AG09309 (cell line): ENCODE data around the gene CUL7.

Experiments
- DNase-seq: peaks from one replicate; pipeline ENCODE4 v3.0.0-alpha.2; 2010; ENCODE audit warnings: low read depth
- H3K4me3 ChIP-seq: 2 replicates; pipeline ENCODE4 v1.5.1; 2011; ENCODE audit warnings: mild to moderate bottlenecking, low read depth, low read length, moderate library complexity; ENCODE audit not compliant: control insufficient read depth
- TF ChIP-seq, protein P1 (sequence below): IDR thresholded peaks from 2 replicates; pipeline ENCODE4 v1.5.1; 2011; ENCODE audit warnings: mild to moderate bottlenecking, low read depth, low read length, inconsistent platforms; ENCODE audit not compliant: insufficient read depth, control insufficient read depth; ENCODE audit errors: missing control alignments

Gene CUL7

DNA sequence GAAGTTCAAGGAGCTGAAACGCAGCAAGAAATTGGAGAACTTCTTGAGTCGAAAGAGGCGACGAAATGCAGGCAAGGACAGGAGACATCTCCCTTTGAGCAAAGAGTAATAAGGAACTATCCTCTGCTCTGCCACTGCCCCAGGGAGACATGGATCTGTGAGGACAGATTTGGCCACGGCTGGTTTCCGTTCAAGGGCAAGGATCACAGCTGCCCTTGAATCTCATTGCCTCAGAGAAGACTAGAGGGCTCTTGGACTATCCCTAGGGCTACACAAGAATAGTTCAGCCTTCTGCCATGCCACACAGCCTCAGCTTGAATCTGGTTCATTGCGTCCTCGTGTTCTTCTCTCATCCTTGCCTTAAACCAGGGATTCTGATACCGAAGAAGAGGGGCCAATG, 24.5 kb downstream of the CUL7 start:
- TF ChIP-seq, protein P1, sequence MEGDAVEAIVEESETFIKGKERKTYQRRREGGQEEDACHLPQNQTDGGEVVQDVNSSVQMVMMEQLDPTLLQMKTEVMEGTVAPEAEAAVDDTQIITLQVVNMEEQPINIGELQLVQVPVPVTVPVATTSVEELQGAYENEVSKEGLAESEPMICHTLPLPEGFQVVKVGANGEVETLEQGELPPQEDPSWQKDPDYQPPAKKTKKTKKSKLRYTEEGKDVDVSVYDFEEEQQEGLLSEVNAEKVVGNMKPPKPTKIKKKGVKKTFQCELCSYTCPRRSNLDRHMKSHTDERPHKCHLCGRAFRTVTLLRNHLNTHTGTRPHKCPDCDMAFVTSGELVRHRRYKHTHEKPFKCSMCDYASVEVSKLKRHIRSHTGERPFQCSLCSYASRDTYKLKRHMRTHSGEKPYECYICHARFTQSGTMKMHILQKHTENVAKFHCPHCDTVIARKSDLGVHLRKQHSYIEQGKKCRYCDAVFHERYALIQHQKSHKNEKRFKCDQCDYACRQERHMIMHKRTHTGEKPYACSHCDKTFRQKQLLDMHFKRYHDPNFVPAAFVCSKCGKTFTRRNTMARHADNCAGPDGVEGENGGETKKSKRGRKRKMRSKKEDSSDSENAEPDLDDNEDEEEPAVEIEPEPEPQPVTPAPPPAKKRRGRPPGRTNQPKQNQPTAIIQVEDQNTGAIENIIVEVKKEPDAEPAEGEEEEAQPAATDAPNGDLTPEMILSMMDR, result no peak
- no peak overlapping the region for H3K4me3 ChIP-seq
- DNase-seq, result no peak

DNA sequence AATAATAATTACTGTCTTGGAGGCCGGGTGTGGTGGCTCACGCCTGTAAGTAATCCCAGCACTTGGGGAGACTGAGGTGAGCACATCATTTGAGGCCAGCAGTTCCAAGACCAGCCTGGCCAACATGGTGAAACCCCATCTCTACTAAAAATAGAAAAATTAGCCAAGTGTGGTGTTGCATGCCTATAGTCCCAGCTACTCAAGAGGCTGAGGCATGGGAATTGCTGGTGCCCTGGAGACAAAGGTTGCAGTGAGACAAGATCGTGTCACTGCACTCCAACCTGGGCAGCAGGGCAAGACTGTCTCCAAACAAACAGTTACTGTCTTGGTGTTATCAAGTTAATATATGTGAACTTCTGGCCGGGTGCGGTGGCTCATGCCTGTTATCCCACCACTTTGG, 27.3 kb downstream of the CUL7 start:
- no peak for DNase-seq
- no peak overlapping the region for H3K4me3 ChIP-seq
- TF ChIP-seq, protein P1, result no peak

DNA sequence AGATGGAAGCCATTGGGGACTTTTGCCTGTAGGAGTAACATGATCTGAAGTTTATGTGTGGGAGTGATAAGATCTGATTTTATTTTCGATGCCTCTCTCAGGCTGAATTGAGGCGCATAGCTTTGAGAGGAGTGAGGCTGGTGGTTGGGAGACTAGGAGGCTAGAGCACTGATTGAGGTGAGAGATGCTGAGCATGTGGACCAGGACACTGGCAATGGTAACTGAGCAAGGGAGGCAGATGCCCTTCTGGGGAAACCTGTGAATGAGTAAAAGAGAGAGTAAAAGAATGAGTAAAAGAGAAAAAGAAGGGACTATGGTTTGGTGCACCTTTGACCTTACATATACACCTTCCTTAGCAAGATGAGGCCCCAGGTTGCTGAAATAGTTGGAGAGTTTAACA, 29.2 kb downstream of the CUL7 start:
- TF ChIP-seq, protein P1, result no peak
- no peak for DNase-seq
- H3K4me3 ChIP-seq, result no peak overlapping the region

DNA sequence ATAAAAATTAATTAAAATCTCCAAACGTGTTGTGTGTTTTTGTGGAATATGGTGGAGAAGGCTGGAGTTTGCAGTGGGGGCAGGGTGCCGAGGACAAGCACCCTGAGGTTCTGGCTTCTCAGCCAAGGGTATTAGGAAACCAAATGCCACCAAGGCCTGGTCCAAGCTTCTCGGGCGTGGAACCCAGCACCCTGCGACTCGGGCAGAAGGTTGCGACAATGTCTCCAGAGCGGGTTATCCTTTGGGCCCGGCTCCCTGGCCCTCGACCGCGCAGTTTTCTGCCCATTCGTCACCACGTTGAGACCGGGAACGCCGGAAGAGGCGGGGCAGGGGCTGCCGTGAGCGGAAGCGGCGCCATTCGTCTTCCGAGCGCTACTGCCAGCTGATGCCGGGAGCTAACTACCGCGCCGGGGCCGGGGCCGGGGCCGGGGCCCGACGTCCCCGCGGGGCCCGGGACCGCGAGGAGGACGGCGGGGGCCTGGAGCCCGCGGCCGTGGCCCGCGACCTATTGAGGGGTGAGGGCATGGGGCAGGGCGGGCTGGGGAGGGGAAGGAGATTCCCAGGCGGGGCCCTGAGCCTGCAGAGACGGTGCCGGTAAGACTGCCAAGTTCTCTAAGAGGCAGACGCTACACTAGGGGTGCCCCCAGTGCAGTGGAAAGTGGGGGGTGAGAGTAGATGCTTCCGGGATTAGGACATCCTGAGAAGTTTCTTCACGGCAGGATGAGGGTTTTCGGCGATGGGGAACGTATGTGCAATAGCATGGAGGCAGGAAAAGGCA, 32.2 kb downstream of the CUL7 start, which contains the start of gene RRP36:
TSS of gene RRP36 (plus strand) at position 354 of the 778 bp plus-strand sequence. CDS start at position 386, 32 bp downstream.
- peak within 1 kb of the TSS; percentile 83 for H3K4me3 ChIP-seq
- TF ChIP-seq, protein P1, result no peak
- DNase-seq, result no peak

DNA sequence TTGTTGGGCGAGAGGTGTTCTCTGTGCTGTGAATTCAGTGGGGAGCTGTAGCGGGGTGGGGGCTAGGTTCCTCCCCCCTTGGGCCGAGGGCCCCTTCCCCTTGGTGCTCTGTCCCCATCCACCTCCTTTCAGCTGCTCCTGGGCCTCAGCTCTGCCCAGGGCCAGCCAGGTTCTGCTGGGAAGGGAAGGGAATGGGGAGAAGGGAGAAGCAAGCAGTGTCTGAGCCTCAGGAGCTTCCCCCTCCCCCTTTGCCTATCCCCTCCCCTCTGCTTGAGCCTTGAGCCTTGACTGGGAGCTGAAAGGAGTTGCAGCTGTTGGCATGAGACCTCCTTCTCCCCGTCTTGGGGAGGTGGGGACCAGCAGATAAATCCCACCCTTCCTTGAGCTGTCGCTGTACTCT, 32.8 kb downstream of the CUL7 start:
- peak overlapping the region; percentile 83 for H3K4me3 ChIP-seq
- DNase-seq, result no peak
- TF ChIP-seq, protein P1, result no peak

DNA sequence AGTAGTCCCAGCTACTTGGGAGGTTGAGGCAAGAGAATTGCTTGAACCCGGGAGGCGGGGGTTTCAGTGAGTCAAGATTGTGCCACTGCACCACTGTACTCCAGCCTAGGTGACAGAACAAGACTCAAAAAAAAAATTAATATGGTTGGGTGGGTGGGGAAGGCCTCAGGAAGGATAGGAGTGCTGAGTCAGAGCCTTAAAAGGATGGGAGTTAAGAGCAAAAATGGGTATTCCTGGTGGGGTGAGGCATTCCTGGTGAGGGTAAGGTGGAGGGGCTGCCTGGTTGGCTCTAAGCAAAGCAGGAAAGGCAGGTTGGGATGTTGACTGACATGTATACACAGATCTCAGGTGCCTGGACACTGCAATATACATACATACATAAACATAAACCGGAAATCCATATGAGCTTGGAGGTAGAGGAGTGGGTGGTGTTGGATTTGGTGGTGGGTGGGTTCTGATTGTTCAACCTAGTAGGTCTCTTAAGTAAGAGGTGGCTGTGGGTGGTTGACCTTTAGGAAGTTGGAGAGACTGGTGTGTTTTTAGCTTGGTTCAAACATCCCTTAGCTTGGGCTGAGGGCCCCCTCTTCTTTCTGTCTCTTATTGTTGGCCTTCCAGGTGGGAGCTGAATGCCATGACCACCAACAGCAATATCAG, 33.5 kb downstream of the CUL7 start:
- TF ChIP-seq, protein P1, result no peak
- H3K4me3 ChIP-seq, result no peak overlapping the region
- no peak for DNase-seq

DNA sequence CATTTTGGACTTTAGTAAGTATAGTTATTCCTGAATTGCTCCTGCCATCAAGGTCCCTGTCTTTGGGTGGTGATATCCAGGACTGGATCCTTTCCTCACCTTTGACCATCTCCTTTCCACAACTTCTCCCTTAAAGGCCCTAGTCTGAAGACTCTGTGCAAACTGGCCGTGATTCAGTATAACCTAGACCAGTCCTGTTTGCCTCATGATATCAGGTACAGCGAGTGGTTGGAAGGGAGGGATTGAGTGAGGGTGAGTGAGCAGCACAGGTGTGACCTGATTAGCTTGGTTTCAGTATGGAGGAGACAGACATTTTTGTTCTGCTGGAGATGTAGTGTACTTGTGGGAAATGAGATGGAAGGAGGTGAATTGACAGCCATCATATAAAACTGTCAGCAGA, 34.5 kb downstream of the CUL7 start:
- TF ChIP-seq, protein P1, result no peak
- H3K4me3 ChIP-seq, result no peak overlapping the region
- DNase-seq, result no peak
